Neural cell (in vitro differentiated cells): ENCODE data around the gene KIAA1191. TPM values are rescaled to one million over a fixed set of nuclear protein-coding genes. Genes with fewer than 3 reads are reported as not detected.

Source experiments
- H2AFZ ChIP-seq: fragments of 200-600, 300-800 bp; sonication (generic), shearing (Covaris generic); 2 replicates; pipeline ENCODE4 v1.6.0; 2014; ENCODE audit warnings: low read depth, mild to moderate bottlenecking, antibody characterized with exemption, low read length, moderate library complexity
- H3F3A ChIP-seq: fragments of 200-600 bp; shearing (Covaris generic); 2 replicates; pipeline ENCODE4 v1.6.1; 2016; ENCODE audit warnings: mild to moderate bottlenecking, moderate library complexity, mixed read lengths, antibody characterized with exemption, low read length; ENCODE audit not compliant: insufficient read depth, poor library complexity, severe bottlenecking
- H3K27ac ChIP-seq: fragments of 200-600, 300-800 bp; sonication (generic), shearing (Covaris generic); 2 replicates; pipeline ENCODE4 v1.5.1; 2014; ENCODE audit warnings: mild to moderate bottlenecking, low read length, moderate library complexity
- H3K27me3 ChIP-seq: fragments of 300-800, 200-600 bp; sonication (generic), shearing (Covaris generic); 2 replicates; pipeline ENCODE4 v1.6.0; 2014; ENCODE audit warnings: mild to moderate bottlenecking, low read depth, low read length, moderate library complexity; ENCODE audit not compliant: insufficient read depth
- H3K36me3 ChIP-seq: fragments of 300-800, 200-600 bp; sonication (generic), shearing (Covaris generic); 2 replicates; pipeline ENCODE4 v1.5.1; 2014; ENCODE audit warnings: mild to moderate bottlenecking, antibody characterized with exemption, low read length, moderate library complexity; ENCODE audit not compliant: insufficient read depth
- H3K4me2 ChIP-seq: fragments of 300-800, 200-600 bp; sonication (generic), shearing (Covaris generic); 2 replicates; pipeline ENCODE4 v1.6.0; 2014; ENCODE audit warnings: mild to moderate bottlenecking, low read length
- H3K4me3 ChIP-seq: fragments of 300-800, 200-600 bp; sonication (generic), shearing (Covaris generic); 2 replicates; pipeline ENCODE4 v1.5.1; 2014; ENCODE audit warnings: mild to moderate bottlenecking, low read length, moderate library complexity
- H3K79me2 ChIP-seq: fragments of 200-600 bp; shearing (Covaris generic); replicated peaks from 2 replicates; pipeline ENCODE4 v1.6.0; 2014; ENCODE audit warnings: mild to moderate bottlenecking, low read length, moderate library complexity; ENCODE audit not compliant: insufficient read depth
- H3K9ac ChIP-seq: fragments of 300-800, 200-600 bp; sonication (generic), shearing (Covaris generic); 2 replicates; pipeline ENCODE4 v1.6.1; 2016; ENCODE audit warnings: mild to moderate bottlenecking, low read length, mixed read lengths
- H3K9me2 ChIP-seq: fragments of 200-600 bp; shearing (Covaris generic); 2 replicates; pipeline ENCODE4 v1.6.1; 2016; ENCODE audit warnings: mild to moderate bottlenecking, low read length, mixed read lengths; ENCODE audit not compliant: insufficient read depth
- H3K9me3 ChIP-seq: fragments of 200-600, 300-800 bp; sonication (generic), shearing (Covaris generic); 2 replicates; pipeline ENCODE4 v1.6.1; 2016; ENCODE audit warnings: mild to moderate bottlenecking, mixed run types, low read length, moderate library complexity, mixed read lengths
- H4K20me1 ChIP-seq: fragments of 200-600 bp; shearing (Covaris generic); 2 replicates; pipeline ENCODE4 v1.6.1; 2016; ENCODE audit warnings: mild to moderate bottlenecking, mixed run types; ENCODE audit not compliant: insufficient read depth
- CTCF ChIP-seq: fragments of 450-650 bp; IDR thresholded peaks from 2 replicates; pipeline ENCODE4 v1.5.1; 2014; ENCODE audit warnings: antibody characterized with exemption, mild to moderate bottlenecking, moderate library complexity; ENCODE audit not compliant: poor library complexity, severe bottlenecking
- EP300 ChIP-seq: fragments of 450-650 bp; conservative IDR thresholded peaks from 2 replicates; pipeline ENCODE4 v1.6.1; 2014; ENCODE audit warnings: antibody characterized with exemption, mild to moderate bottlenecking, moderate library complexity; ENCODE audit not compliant: poor library complexity, severe bottlenecking
- EZH2 ChIP-seq: fragments of 200-600, 300-800 bp; shearing (Covaris generic), sonication (generic); IDR thresholded peaks from 2 replicates; pipeline ENCODE4 v1.6.1; 2014; ENCODE audit warnings: antibody characterized with exemption, low read length, borderline replicate concordance, mild to moderate bottlenecking; ENCODE audit not compliant: insufficient read depth, poor library complexity, severe bottlenecking
- MXI1 ChIP-seq: fragments of 450-650 bp; conservative IDR thresholded peaks from 2 replicates; pipeline ENCODE4 v1.6.1; 2014; ENCODE audit warnings: antibody characterized with exemption, mild to moderate bottlenecking; ENCODE audit not compliant: poor library complexity, severe bottlenecking
- POLR2AphosphoS5 ChIP-seq: IDR thresholded peaks from 2 replicates; pipeline ENCODE4 v1.6.1; 2012
- RAD21 ChIP-seq: fragments of 450-650 bp; conservative IDR thresholded peaks from 2 replicates; pipeline ENCODE4 v1.6.1; 2014; ENCODE audit warnings: antibody characterized with exemption, mild to moderate bottlenecking, moderate library complexity
- REST ChIP-seq: IDR thresholded peaks from 2 replicates; pipeline ENCODE4 v1.6.1; 2012; ENCODE audit warnings: borderline replicate concordance
- SMC3 ChIP-seq: fragments of 450-650 bp; conservative IDR thresholded peaks from 2 replicates; pipeline ENCODE4 v1.6.1; 2014; ENCODE audit warnings: antibody characterized with exemption, mild to moderate bottlenecking, moderate library complexity; ENCODE audit not compliant: poor library complexity
- TAF1 ChIP-seq: IDR thresholded peaks from 2 replicates; pipeline ENCODE4 v1.6.1; 2012; ENCODE audit warnings: low read depth
- polyA plus RNA-seq: library from polyadenylated mRNA; depleted of rRNA; stranded (reverse); fragments of >200 nt; gene quantifications from 2 replicates; pipeline ENCODE4 v1.2.3, GENCODE V29; 2014

The KIAA1191 gene
- polyA plus RNA-seq, 1 donor from 2014 or later = 137 TPM

GRCh38 chr5:176386491-176386890, 24.9 kb upstream of the KIAA1191 start:
- H3F3A ChIP-seq = no peaks in the 10 kb centered on the region
- no peak overlapping the region for H2AFZ ChIP-seq
- no peaks in the 10 kb centered on the region for H4K20me1 ChIP-seq
- no peak overlapping the region for H3K9ac ChIP-seq
- no peaks in the 10 kb centered on the region for H3K36me3 ChIP-seq
- no peak overlapping the region for H3K4me2 ChIP-seq
- TF ChIP-seq SMC3 = no peak
- TF ChIP-seq EP300 = no peak
- no peak for TF ChIP-seq EZH2
- TF ChIP-seq MXI1 = no peak
- TF ChIP-seq REST = no peak
- TF ChIP-seq POLR2AphosphoS5 = no peak
- TF ChIP-seq CTCF = no peak
- no peak for TF ChIP-seq TAF1
- TF ChIP-seq RAD21 = no peak
- H3K27ac ChIP-seq = no peak overlapping the region
- H3K4me3 ChIP-seq = peak overlapping the region; percentile 81
- no peaks in the 10 kb centered on the region for H3K27me3 ChIP-seq
- peaks cover 10% of the 10 kb centered on the region for H3K79me2 ChIP-seq
- no peaks in the 10 kb centered on the region for H3K9me2 ChIP-seq
- H3K9me3 ChIP-seq = no peaks in the 10 kb centered on the region

- Histone ChIP-seq H3K79me2 (peaks cover 10% of the 10 kb centered on the region), H3K9me3 (no peaks in the 10 kb centered on the region), H3K36me3 (no peaks in the 10 kb centered on the region), H3K27ac (no peak overlapping the region), H3K9ac (no peak overlapping the region), H4K20me1 (no peaks in the 10 kb centered on the region), H3K27me3 (no peaks in the 10 kb centered on the region), H3K4me2 (no peak overlapping the region), H3K4me3 (no peak overlapping the region), H3F3A (no peaks in the 10 kb centered on the region), H2AFZ (no peak overlapping the region), H3K9me2 (no peaks in the 10 kb centered on the region)
- no peak for TF ChIP-seq SMC3
Measured at GRCh38 chr5:176384991-176385390, 23.4 kb upstream of the KIAA1191 start.

- Histone ChIP-seq H3F3A (no peaks in the 10 kb centered on the region), H3K4me3 (no peak overlapping the region), H3K9me2 (no peaks in the 10 kb centered on the region), H3K9me3 (no peaks in the 10 kb centered on the region), H3K27me3 (no peaks in the 10 kb centered on the region), H3K27ac (no peak overlapping the region), H3K79me2 (peaks cover 10% of the 10 kb centered on the region), H4K20me1 (no peaks in the 10 kb centered on the region), H3K36me3 (no peaks in the 10 kb centered on the region), H3K4me2 (no peak overlapping the region), H3K9ac (no peak overlapping the region), H2AFZ (no peak overlapping the region)
- no peak for TF ChIP-seq RAD21
- no peak for TF ChIP-seq CTCF
- no peak for TF ChIP-seq TAF1
- TF ChIP-seq SMC3 = no peak
- TF ChIP-seq REST = no peak
- TF ChIP-seq EP300 = no peak
- TF ChIP-seq EZH2 = no peak
- no peak for TF ChIP-seq MXI1
- no peak for TF ChIP-seq POLR2AphosphoS5
Measured at GRCh38 chr5:176384366-176384930, 22.9 kb upstream of the KIAA1191 start.
